Mononuclear cell (primary cell): Measurements from ENCODE around the gene PKM. TPM values are rescaled to one million over a fixed set of nuclear protein-coding genes. Genes with fewer than 3 reads are reported as not detected.
"Not testable (repeated sequence)": the region's sequence is repeated elsewhere in the genome, so short reads cannot be mapped to it uniquely, and the experiment has no call there.

Source experiments
- H3K27me3 ChIP-seq: 2 replicates; pipeline ENCODE4 v1.6.0; 2011; ENCODE audit warnings: low read length, control low read depth; ENCODE audit not compliant: insufficient read depth
- H3K4me1 ChIP-seq: 2 replicates; pipeline ENCODE4 v1.5.1; 2011; ENCODE audit warnings: mild to moderate bottlenecking, low read length, control low read depth; ENCODE audit not compliant: insufficient read depth
- H3K4me3 ChIP-seq: 2 replicates; pipeline ENCODE4 v1.5.1; 2011; ENCODE audit warnings: mild to moderate bottlenecking, low read length, moderate library complexity
- H3K9me3 ChIP-seq: 2 replicates; pipeline ENCODE4 v1.5.1; 2011; ENCODE audit warnings: low read depth, mild to moderate bottlenecking, control low read depth, low read length
- total RNA-seq: library from RNA; depleted of rRNA; stranded (reverse); fragments of >200 nt; gene quantifications from one replicate; pipeline ENCODE4 v1.2.3, GENCODE V29; 2012

Gene PKM
- total RNA-seq, 1 donor, result 470 TPM

DNA sequence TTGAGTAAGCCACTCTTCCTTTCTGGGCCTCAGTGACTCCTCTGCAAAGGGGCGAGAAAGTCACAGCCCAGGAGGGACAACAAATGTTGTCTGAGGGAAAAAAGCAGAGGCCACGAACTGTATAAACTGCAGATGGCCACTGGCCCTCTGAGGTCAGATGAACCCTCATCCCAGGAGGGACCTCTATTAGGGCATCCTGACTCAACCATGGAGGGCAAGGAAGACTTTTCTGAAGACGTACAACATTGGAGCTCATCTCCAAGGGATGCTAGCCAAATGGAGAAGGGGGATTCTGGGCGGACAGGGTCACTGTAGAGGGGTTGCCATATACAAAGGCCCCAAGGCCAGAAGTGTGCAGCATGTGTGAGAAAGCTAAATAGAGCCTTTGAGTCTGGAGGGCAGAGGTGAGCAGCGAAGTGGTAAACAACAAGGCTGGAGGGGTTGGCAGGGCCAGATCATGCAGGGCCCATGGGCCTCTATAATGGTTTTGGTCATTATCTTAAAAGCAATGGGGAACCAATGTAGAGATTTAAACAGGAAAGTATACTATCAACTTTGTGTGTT, 50.1 kb downstream of the PKM start:
- Histone ChIP-seq H3K4me3 (no peak overlapping the region), H3K9me3 (no peaks in the 10 kb centered on the region), H3K27me3 (peaks cover 22% of the 10 kb centered on the region), H3K4me1 (no peaks in the 10 kb centered on the region)

- Histone ChIP-seq H3K9me3 (no peaks in the 10 kb centered on the region), H3K4me3 (no peak overlapping the region), H3K27me3 (peaks cover 16% of the 10 kb centered on the region), H3K4me1 (no peaks in the 10 kb centered on the region)
These were observed 50.9 kb downstream of the PKM start for GRCh38 chr15:72179950-72180581.

DNA sequence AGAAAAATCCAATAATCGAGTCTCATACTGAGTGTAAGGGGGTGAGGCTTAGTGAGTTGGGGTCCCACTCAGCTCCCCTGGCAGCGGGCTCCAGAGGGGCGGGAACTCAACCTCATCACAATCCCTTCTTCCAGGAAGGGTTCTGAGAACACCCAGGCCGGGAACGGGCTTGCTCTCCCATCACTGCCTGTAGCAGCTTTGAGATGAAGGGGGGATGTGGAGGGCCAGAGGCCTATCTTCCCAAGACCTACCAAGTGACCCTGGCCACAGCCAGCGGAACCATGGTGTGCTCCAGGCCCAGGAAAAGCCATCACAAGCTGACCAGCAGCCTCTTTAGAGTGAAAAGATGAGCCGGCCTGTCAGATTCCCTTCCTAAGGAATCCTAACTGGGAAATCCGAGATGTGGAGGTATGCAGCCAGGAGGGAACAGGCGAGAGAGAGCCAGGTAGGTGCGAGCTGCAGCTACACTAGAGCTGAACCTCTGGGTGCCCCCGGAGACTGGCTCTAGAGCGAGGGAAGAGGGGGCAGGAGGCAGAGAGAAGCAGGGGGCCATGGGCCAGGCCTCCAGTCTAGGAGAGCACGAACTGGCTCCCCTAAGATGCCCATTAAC, 51.9 kb downstream of the PKM start:
- Histone ChIP-seq H3K4me3 (no peak overlapping the region), H3K9me3 (no peaks in the 10 kb centered on the region), H3K27me3 (peaks cover 6% of the 10 kb centered on the region), H3K4me1 (no peaks in the 10 kb centered on the region)

GRCh38 chr15:72176743-72177142, 54.2 kb downstream of the PKM start:
- H3K27me3 ChIP-seq, result no peaks in the 10 kb centered on the region
- no peak overlapping the region for H3K4me3 ChIP-seq
- H3K4me1 ChIP-seq, result no peaks in the 10 kb centered on the region
- no peaks in the 10 kb centered on the region for H3K9me3 ChIP-seq

DNA sequence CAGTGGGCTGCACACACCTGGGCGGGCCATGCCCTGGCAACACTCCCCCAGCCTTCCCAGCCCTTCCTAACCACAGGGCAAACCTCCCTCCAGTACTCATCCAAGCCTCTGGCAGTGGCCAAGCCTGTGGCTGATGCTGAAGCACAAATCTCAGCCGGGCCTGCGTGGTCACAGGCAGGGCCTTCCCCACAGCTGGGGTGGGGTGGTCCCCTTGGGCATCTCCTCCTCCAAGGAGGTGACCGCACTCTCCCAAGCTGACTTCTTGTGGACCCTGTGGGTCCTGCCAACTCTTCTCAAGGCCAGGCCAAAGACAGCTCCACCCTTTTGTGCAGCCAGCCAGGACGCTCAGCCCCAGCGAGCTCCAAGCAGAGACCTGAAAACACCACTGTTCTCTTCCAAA, 54.8 kb downstream of the PKM start:
- H3K9me3 ChIP-seq, result no peaks in the 10 kb centered on the region
- H3K4me3 ChIP-seq, result no peak overlapping the region
- no peaks in the 10 kb centered on the region for H3K4me1 ChIP-seq
- H3K27me3 ChIP-seq, result no peaks in the 10 kb centered on the region

GRCh38 chr15:72175186-72176044, 55.6 kb downstream of the PKM start:
- H3K4me1 ChIP-seq, result no peaks in the 10 kb centered on the region
- no peaks in the 10 kb centered on the region for H3K27me3 ChIP-seq
- no peaks in the 10 kb centered on the region for H3K9me3 ChIP-seq
- no peak overlapping the region for H3K4me3 ChIP-seq

GRCh38 chr15:72174551-72175165, 56.3 kb downstream of the PKM start:
- H3K27me3 ChIP-seq, result no peaks in the 10 kb centered on the region
- H3K4me1 ChIP-seq, result no peaks in the 10 kb centered on the region
- no peak overlapping the region for H3K4me3 ChIP-seq
- H3K9me3 ChIP-seq, result no peaks in the 10 kb centered on the region

DNA sequence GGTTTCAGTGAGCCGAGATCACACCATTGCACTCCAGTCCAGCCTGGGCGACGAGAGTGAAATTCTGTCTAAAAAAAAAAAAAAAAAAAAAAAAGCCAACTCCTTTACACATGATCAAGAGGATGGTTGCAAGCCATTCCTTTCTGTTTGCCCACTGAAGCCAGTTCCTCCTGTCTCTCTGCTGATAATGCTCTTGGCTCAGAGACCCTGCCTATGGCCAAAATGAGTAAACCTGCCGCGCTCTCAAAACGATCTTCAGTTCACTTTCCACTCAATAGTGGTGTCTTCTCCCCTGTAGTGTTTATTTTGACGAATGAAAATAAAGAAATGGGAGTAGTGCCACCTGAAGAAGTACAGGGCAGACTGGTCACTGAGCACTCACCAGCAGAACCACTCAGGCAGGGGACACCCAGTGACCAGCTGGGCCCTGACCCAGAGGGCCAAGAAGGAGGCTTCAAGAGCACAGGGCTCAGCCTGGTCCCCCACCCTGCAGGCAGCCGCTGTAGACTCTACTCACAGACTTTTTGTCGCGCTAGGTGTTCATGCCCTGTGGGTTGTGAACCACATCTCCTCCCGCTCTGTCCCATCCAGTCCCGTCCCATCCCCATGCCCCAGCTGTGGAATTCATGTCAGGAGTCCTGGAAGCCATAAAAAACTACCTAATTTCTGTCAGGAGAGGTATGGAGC, 57.0 kb downstream of the PKM start:
- Histone ChIP-seq H3K4me3 (no peak overlapping the region), H3K27me3 (no peaks in the 10 kb centered on the region), H3K4me1 (no peaks in the 10 kb centered on the region), H3K9me3 (no peaks in the 10 kb centered on the region)

DNA sequence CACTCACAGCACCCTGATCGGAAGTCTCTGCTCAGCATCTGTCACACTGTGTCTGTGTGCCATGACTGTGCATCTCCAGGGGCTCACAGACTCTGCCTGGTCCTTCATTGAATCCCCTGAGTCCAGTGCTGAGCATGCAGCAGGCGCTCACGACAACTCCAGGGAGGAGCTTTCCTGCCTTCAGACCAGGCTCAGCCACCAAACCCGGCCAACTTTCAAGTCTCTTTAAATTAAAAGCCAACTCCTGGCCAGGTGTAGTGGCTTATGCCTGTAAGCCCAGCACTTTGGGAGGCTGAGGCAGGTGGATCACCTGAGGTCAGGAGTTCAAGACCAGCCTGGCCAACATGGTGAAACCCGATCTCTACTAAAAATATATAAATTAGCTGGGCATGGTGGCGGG, 57.6 kb downstream of the PKM start:
- no peaks in the 10 kb centered on the region for H3K27me3 ChIP-seq
- H3K4me1 ChIP-seq, result no peaks in the 10 kb centered on the region
- no peak overlapping the region for H3K4me3 ChIP-seq
- no peaks in the 10 kb centered on the region for H3K9me3 ChIP-seq

GRCh38 chr15:72172796-72173195, 58.2 kb downstream of the PKM start:
- no peaks in the 10 kb centered on the region for H3K4me1 ChIP-seq
- no peaks in the 10 kb centered on the region for H3K27me3 ChIP-seq
- no peaks in the 10 kb centered on the region for H3K9me3 ChIP-seq
- no peak overlapping the region for H3K4me3 ChIP-seq

- not testable (repeated sequence) for H3K9me3 ChIP-seq, H3K4me3 ChIP-seq, H3K27me3 ChIP-seq, H3K4me1 ChIP-seq
These were observed 59.0 kb downstream of the PKM start for GRCh38 chr15:72171978-72172377.

DNA sequence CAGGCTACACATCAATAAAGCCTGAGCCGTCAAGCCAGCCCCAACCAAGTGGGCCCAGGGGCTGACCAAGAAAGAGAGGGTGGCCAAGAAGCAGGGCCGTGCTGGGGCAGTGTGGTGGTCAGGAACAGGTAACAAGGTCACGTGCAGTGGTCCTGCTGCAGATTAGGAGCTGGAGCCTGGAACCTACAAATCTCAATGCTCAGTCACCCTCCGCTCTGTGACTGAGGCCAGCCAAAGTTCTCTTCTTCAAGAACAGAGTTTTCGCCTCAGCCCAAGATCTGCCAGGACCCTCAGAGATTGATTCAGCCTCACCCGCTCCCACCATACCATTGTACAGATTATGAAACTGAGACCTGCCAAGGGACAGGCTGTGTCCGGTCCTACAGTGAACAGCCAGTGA, 60.3 kb downstream of the PKM start:
- no peak overlapping the region for H3K4me3 ChIP-seq
- H3K4me1 ChIP-seq, result no peaks in the 10 kb centered on the region
- H3K9me3 ChIP-seq, result no peaks in the 10 kb centered on the region
- no peaks in the 10 kb centered on the region for H3K27me3 ChIP-seq

DNA sequence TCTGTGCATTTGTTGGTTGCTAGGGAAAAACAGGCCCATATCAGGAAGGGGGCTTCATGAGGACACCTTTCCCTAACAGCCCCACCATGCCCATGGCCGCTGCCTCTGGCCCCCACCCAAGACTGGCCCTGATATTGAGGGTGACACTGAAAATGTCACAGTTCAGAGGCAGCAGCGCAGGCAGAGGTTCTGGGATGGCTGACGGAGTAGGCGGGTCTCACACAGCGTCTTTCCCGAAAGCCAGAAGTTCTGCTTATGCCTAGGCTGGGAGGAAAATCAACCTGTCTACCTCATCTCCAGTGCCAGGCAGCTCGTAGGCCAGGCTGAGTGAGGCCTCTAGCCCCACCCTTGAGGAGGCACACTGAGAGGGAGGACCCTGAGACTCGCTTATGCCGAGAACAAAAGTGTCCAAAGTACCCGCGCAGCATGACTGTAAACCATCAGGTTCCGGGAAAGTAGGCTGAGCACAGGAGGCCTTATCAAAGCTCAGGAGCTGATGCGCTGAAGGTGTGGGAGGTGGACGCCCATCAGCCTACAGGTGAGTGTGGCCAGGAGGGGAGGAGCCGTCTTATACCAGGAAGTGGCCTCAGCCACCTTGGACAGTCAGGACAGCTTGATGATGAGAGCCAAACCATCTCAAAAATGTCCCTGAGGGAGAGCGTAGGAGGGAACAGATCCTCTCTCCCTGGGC, 60.9 kb downstream of the PKM start:
- no peaks in the 10 kb centered on the region for H3K4me1 ChIP-seq
- no peaks in the 10 kb centered on the region for H3K27me3 ChIP-seq
- H3K4me3 ChIP-seq, result no peak overlapping the region
- H3K9me3 ChIP-seq, result no peaks in the 10 kb centered on the region

DNA sequence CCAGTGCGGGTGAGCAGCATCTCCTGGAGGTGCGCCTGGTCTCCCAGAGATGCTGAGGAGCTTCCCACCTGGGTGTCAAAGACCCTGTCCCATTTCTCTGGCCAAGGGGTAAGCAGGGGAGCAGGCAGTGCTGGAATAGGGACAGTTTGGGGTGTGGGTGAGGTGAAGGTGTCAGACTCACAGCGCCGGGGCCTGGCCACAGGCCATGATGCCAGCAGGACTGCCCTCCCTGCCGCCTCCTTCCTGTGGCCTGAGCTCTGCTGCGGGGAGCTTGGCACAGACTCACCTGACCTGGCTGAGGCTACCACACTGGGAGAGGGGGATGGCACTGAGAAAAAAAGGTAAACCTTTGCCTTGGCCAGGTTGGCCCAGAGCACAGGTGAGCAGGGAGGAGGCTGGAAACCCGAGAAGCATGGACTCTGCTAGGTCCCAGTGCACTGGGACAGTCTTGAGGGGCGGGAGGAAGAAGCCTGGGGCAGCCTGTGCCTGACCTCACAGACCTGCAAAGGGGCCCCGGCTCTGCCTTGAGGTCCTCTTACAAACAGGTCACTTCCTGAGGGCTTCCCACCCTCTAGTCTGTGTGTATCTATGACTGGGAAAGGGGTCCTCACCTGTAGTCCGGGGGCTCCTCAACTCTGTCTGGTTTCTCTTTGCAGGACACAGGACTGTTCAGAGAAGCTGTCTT, 61.6 kb downstream of the PKM start:
- H3K9me3 ChIP-seq, result no peaks in the 10 kb centered on the region
- no peaks in the 10 kb centered on the region for H3K27me3 ChIP-seq

More for the DNA sequence above, 61.6 kb downstream of the PKM start:
- no peaks in the 10 kb centered on the region for H3K4me1 ChIP-seq
- no peak overlapping the region for H3K4me3 ChIP-seq
